Mucosa of gallbladder (tissue), 1 donor: ENCODE results near the gene KATNA1. TPM values are rescaled to one million over a fixed set of nuclear protein-coding genes. Genes with fewer than 3 reads are reported as not detected.

ENCODE experiments used
- total RNA-seq: library from RNA; stranded (reverse); gene quantifications from one replicate; pipeline ENCODE4 v1.2.1, GENCODE V29; 2021
- donor health status: DM: no; HTN: no; CAD: no.

Gene KATNA1
- total RNA-seq, 1 donor from 2014 or later: 8.5 TPM

Other genes starting within 250 kb of the KATNA1 start
- gene SUMO4, start 248.5 kb downstream of the KATNA1 start, total RNA-seq: 1.3 TPM
- gene ZC3H12D, start 163.7 kb downstream of the KATNA1 start, total RNA-seq: 1.6 TPM
- 21.1 TPM for gene PPIL4, start 102.7 kb downstream of the KATNA1 start, total RNA-seq
- 45.0 TPM for gene GINM1, start 82.3 kb downstream of the KATNA1 start, total RNA-seq
- 31.9 TPM for gene LATS1, start 69.4 kb upstream of the KATNA1 start, total RNA-seq
- gene NUP43, start 97.8 kb upstream of the KATNA1 start, total RNA-seq: 31.6 TPM
- gene PCMT1, start 101.0 kb upstream of the KATNA1 start, total RNA-seq: 50.9 TPM
- gene LRP11, start 215.6 kb upstream of the KATNA1 start, total RNA-seq: 50.0 TPM
- gene RAET1E, start 249.4 kb upstream of the KATNA1 start, total RNA-seq: 0.23 TPM